ENCODE measurements around the gene PLBD1.

Gene PLBD1

GRCh38 chr12:14495326-14495725 lies 72.4 kb downstream of the PLBD1 start:
- no peak for DNase-seq

- no peak for DNase-seq
Measured at GRCh38 chr12:14482886-14483285, 84.8 kb downstream of the PLBD1 start.

- DNase-seq: no peak
Measured at GRCh38 chr12:14482361-14482760, 85.3 kb downstream of the PLBD1 start.

GRCh38 chr12:14481201-14481600 lies 86.5 kb downstream of the PLBD1 start:
- no peak for DNase-seq

- DNase-seq: no peak
Measured at GRCh38 chr12:14479004-14479403, 88.7 kb downstream of the PLBD1 start.

- peak; percentile 8 for DNase-seq
Measured at GRCh38 chr12:14473707-14474287, 93.9 kb downstream of the PLBD1 start.

GRCh38 chr12:14471497-14471896 lies 96.2 kb downstream of the PLBD1 start:
- no peak for DNase-seq

- no peak for DNase-seq
Measured at GRCh38 chr12:14460212-14460841, 107.4 kb downstream of the PLBD1 start.

GRCh38 chr12:14454098-14454907 lies 113.4 kb downstream of the PLBD1 start:
- peak; percentile 24 for DNase-seq
